HFF-Myc (cell line): ENCODE measurements around the gene NUMB.

Source experiments
- DNase-seq: peaks from one replicate; pipeline ENCODE4 v3.0.0-alpha.2; 2011; ENCODE audit warnings: low read depth; ENCODE audit errors: extremely low read depth
- H3K4me3 ChIP-seq: replicated peaks from 2 replicates; pipeline ENCODE4 v1.5.1; 2011; ENCODE audit warnings: low read depth, mild to moderate bottlenecking, control low read depth, low read length
- CTCF ChIP-seq: IDR thresholded peaks from 2 replicates; pipeline ENCODE4 v1.5.1; 2012; ENCODE audit warnings: mild to moderate bottlenecking, low read depth, low read length, control low read depth; ENCODE audit errors: missing control alignments

The NUMB gene

GRCh38 chr14:73460691-73461127 lies 2.4 kb upstream of the NUMB start:
- no peak for TF ChIP-seq CTCF
- H3K4me3 ChIP-seq = no peak overlapping the region
- no peak for DNase-seq

- no peak for TF ChIP-seq CTCF
- H3K4me3 ChIP-seq = no peak overlapping the region
- no peak for DNase-seq
These were observed 1.6 kb upstream of the NUMB start for GRCh38 chr14:73459959-73460358.

GRCh38 chr14:73457924-73458182 lies 493 bp downstream of the NUMB start:
- DNase-seq = no peak
- TF ChIP-seq CTCF = no peak
- peak overlapping the region; percentile 93 for H3K4me3 ChIP-seq

- no peak for DNase-seq
- H3K4me3 ChIP-seq = peak overlapping the region; percentile 93
- TF ChIP-seq CTCF = no peak
These were observed 1.1 kb downstream of the NUMB start for GRCh38 chr14:73457041-73457923.

- no peak for DNase-seq
- H3K4me3 ChIP-seq = no peak overlapping the region
- no peak for TF ChIP-seq CTCF
These were observed 3.1 kb downstream of the NUMB start for GRCh38 chr14:73455294-73455693.

- no peak overlapping the region for H3K4me3 ChIP-seq
- no peak for TF ChIP-seq CTCF
- DNase-seq = peak; percentile 77
These were observed 5.8 kb downstream of the NUMB start for GRCh38 chr14:73452341-73453186.
